PC-3 (cell line): ENCODE data around the gene SPSB1.

Experiments used
- CTCF ChIP-seq: fragments of 300-600 bp; sonication (generic); conservative IDR thresholded peaks from 2 replicates; pipeline ENCODE4 v1.5.1; 2017; ENCODE audit warnings: antibody characterized with exemption, low read depth, mild to moderate bottlenecking, low read length
- EZH2phosphoT487 ChIP-seq: fragments of 300-600 bp; sonication (generic); IDR thresholded peaks from 2 replicates; pipeline ENCODE4 v1.6.1; 2018; ENCODE audit warnings: mild to moderate bottlenecking, antibody characterized with exemption, low read length, borderline replicate concordance

- no peak for TF ChIP-seq EZH2phosphoT487
- TF ChIP-seq CTCF = no peak
These were observed 75.1 kb downstream of the SPSB1 start for GRCh38 chr1:9367806-9368205.
